Measurements from ENCODE around the gene ITGB3BP. TPM values are rescaled to one million over a fixed set of nuclear protein-coding genes. Genes with fewer than 3 reads are reported as not detected.

The ITGB3BP gene
- total RNA-seq, 1 experiment from 2014 or later = 79.2 TPM

DNA sequence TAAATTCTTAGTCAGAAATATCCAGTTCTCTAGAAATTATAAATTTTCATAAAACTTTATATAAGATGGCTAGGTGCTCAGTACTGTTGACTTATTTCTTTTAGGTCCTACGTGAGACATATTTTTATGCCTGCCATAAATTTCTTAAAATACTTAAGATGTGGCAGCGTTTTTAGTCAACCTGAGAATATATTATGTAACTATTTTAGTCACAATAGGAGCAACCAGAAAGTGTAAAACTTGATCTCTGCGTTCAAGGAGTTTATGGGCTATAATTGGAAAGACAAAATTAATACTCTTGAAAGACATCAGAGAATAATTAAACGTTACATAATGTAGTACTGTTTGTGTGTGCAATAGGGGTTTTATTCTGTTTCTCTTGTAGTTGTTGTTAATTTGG lies 46.0 kb upstream of the ITGB3BP start:
- no peak overlapping the region for H3K4me3 ChIP-seq
- H4K20me1 ChIP-seq (ENCODE audit: insufficient read depth) = no peaks in the 10 kb centered on the region
- no peak for DNase-seq
- no peaks in the 10 kb centered on the region for H3F3A ChIP-seq (ENCODE audit: insufficient read depth, low read depth)
- no peak for TF ChIP-seq EZH2 (IDR thresholded peaks at IDR 0.05; ENCODE audit: low read depth)
- TF ChIP-seq, protein P1, sequence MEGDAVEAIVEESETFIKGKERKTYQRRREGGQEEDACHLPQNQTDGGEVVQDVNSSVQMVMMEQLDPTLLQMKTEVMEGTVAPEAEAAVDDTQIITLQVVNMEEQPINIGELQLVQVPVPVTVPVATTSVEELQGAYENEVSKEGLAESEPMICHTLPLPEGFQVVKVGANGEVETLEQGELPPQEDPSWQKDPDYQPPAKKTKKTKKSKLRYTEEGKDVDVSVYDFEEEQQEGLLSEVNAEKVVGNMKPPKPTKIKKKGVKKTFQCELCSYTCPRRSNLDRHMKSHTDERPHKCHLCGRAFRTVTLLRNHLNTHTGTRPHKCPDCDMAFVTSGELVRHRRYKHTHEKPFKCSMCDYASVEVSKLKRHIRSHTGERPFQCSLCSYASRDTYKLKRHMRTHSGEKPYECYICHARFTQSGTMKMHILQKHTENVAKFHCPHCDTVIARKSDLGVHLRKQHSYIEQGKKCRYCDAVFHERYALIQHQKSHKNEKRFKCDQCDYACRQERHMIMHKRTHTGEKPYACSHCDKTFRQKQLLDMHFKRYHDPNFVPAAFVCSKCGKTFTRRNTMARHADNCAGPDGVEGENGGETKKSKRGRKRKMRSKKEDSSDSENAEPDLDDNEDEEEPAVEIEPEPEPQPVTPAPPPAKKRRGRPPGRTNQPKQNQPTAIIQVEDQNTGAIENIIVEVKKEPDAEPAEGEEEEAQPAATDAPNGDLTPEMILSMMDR (conservative IDR thresholded peaks at IDR 0.05) = no peak
- intact Hi-C loops (cut with micrococcal nuclease; ENCODE audit: unreplicated experiment) = no loop called here
- no peaks in the 10 kb centered on the region for H3K9me2 ChIP-seq (ENCODE audit: insufficient read depth)
- H2AFZ ChIP-seq = no peak overlapping the region
- no peaks in the 10 kb centered on the region for H3K79me2 ChIP-seq (ENCODE audit: low read depth)
- ChIA-PET CTCF (no interaction called here), POLR2A (ENCODE audit: unreplicated experiment) (no interaction called here)
- H3K27me3 ChIP-seq (ENCODE audit: insufficient read depth, low read depth) = no peaks in the 10 kb centered on the region
- H3K9me3 ChIP-seq (ENCODE audit: insufficient read depth, low read depth) = no peaks in the 10 kb centered on the region
- H3K36me3 ChIP-seq (ENCODE audit: low read depth) = no peaks in the 10 kb centered on the region
- H3K27ac ChIP-seq = no peak overlapping the region
- no peaks in the 10 kb centered on the region for H3K4me1 ChIP-seq (replicated peaks; ENCODE audit: insufficient read depth)
- no peak overlapping the region for H3K4me2 ChIP-seq
- BruUV-seq (replicated peaks) = no TSS peak

- DNase-seq = no peak
- H2AFZ ChIP-seq = no peak overlapping the region
- no peaks in the 10 kb centered on the region for H4K20me1 ChIP-seq (ENCODE audit: insufficient read depth)
- H3F3A ChIP-seq (ENCODE audit: insufficient read depth, low read depth) = no peaks in the 10 kb centered on the region
- ChIA-PET POLR2A (ENCODE audit: unreplicated experiment) (interaction anchor here (0.6 kb wide), 1 partner anchor 150 kb away, joined by 3 read pairs; no protein-coding TSS in a partner anchor), CTCF (no interaction called here)
- TF ChIP-seq, protein P1 (conservative IDR thresholded peaks at IDR 0.05) = no peak
- no peak for TF ChIP-seq EZH2 (IDR thresholded peaks at IDR 0.05; ENCODE audit: low read depth)
- H3K36me3 ChIP-seq (ENCODE audit: low read depth) = no peaks in the 10 kb centered on the region
- no peak overlapping the region for H3K4me3 ChIP-seq
- no peaks in the 10 kb centered on the region for H3K9me2 ChIP-seq (ENCODE audit: insufficient read depth)
- H3K27me3 ChIP-seq (ENCODE audit: insufficient read depth, low read depth) = no peaks in the 10 kb centered on the region
- H3K9me3 ChIP-seq (ENCODE audit: insufficient read depth, low read depth) = no peaks in the 10 kb centered on the region
- no peaks in the 10 kb centered on the region for H3K4me1 ChIP-seq (replicated peaks; ENCODE audit: insufficient read depth)
- H3K79me2 ChIP-seq (ENCODE audit: low read depth) = no peaks in the 10 kb centered on the region
- intact Hi-C loops (cut with micrococcal nuclease; ENCODE audit: unreplicated experiment) = no loop called here
- no TSS peak for BruUV-seq (replicated peaks)
- no peak overlapping the region for H3K27ac ChIP-seq
- no peak overlapping the region for H3K4me2 ChIP-seq
Observed at GRCh38 chr1:63563745-63564144, 40.7 kb upstream of the ITGB3BP start.

DNA sequence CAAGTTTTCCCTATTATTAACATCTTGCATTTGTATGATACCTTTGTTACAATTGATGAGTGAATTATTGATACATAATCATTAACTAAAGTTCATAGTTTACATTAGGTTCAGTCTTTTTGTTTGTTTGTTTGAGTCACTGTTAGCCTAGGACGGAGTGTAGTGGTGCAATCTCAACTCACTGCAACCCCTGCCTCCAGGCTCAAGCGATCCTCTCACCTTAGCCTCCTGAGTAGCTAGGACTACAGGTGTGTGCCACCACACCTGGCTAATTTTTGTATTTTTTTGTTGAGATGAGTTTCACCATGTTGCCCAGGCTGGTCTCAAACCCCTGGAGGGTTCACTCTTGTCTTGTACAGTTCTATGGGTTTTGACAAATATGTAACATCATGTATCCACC lies 36.3 kb upstream of the ITGB3BP start:
- H3K27ac ChIP-seq = no peak overlapping the region
- no peaks in the 10 kb centered on the region for H3K27me3 ChIP-seq (ENCODE audit: insufficient read depth, low read depth)
- H3K79me2 ChIP-seq (ENCODE audit: low read depth) = no peaks in the 10 kb centered on the region
- no peaks in the 10 kb centered on the region for H3K9me2 ChIP-seq (ENCODE audit: insufficient read depth)
- no peaks in the 10 kb centered on the region for H3K36me3 ChIP-seq (ENCODE audit: low read depth)
- no peaks in the 10 kb centered on the region for H3K9me3 ChIP-seq (ENCODE audit: insufficient read depth, low read depth)
- H3F3A ChIP-seq (ENCODE audit: insufficient read depth, low read depth) = no peaks in the 10 kb centered on the region
- H3K4me3 ChIP-seq = no peak overlapping the region
- intact Hi-C loops (cut with micrococcal nuclease; ENCODE audit: unreplicated experiment) = no loop called here
- H3K4me2 ChIP-seq = no peak overlapping the region
- ChIA-PET POLR2A (ENCODE audit: unreplicated experiment) (no interaction called here), CTCF (interaction anchor here (0.7 kb wide), 1 partner anchor 66 kb away, joined by 6 read pairs; no protein-coding TSS in a partner anchor)
- H3K4me1 ChIP-seq (replicated peaks; ENCODE audit: insufficient read depth) = no peaks in the 10 kb centered on the region
- no peaks in the 10 kb centered on the region for H4K20me1 ChIP-seq (ENCODE audit: insufficient read depth)
- no TSS peak for BruUV-seq (replicated peaks)
- DNase-seq = no peak
- TF ChIP-seq, protein P1 (conservative IDR thresholded peaks at IDR 0.05) = no peak
- TF ChIP-seq EZH2 (IDR thresholded peaks at IDR 0.05; ENCODE audit: low read depth) = no peak
- no peak overlapping the region for H2AFZ ChIP-seq

All from PC-9 (cell line).